ENCODE data around the gene EPN3.
A peak's percentile ranks its signal among the peaks of the same experiment; 100 is the strongest.

EPN3 gene

DNA sequence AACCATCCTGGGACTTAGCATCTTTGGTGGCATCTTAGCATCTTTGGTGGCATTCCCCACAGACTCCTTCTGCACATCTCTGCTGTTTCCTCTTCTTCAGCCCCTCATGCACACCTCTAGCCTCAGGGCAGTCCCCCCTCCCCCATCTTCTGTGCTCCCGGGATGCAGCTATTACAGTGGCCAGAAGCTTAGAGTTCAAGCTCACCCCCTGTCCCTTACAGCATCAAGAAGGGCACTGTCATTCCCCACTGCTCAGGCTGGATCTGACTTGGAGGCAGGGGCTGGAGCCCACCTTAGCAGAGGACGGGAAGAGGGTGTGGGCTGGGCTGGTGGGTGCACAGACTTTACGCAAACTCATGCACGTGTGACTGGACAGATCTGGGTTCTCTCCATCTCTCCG is 650 bp downstream of the EPN3 start:
- FAIRE-seq = no peak
- DNase-seq (ENCODE audit: extremely low spot score, insufficient read length, low read depth) = no peak

DNA sequence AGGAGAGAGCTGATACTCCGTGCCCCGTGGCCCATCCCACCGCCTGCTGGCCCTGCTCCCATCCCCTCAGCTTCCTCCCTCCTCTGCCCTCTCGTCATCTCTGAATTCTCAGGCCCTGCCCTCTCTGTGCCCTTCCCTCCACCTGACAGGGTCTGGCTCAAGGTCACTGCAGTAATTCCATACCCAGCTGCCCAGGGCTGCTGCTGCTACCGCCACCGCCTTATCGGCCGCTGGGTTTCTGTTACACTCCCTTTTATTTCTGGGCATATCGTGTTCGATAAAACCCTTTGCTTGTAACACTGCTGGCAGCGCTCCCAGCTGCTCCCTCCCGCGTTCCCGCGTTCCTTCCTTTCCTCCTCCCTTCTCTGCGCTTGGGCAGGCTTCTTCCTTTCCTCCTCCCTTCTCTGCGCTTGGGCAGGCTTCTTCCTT is 1.2 kb downstream of the EPN3 start:
- DNase-seq (ENCODE audit: extremely low spot score, insufficient read length, low read depth) (no peak), FAIRE-seq (no peak)

- no peak for FAIRE-seq
- no peak for DNase-seq (ENCODE audit: extremely low spot score, insufficient read length, low read depth)
These were observed 1.9 kb downstream of the EPN3 start for GRCh38 chr17:50534222-50534978.

GRCh38 chr17:50534979-50535326 is 2.4 kb downstream of the EPN3 start:
- no peak for FAIRE-seq
- no peak for DNase-seq (ENCODE audit: extremely low spot score, insufficient read length, low read depth)

- no peak for FAIRE-seq
- no peak for DNase-seq (ENCODE audit: extremely low spot score, insufficient read length, low read depth)
These were observed 2.9 kb downstream of the EPN3 start for GRCh38 chr17:50535407-50535806.

- no peak for DNase-seq (ENCODE audit: extremely low spot score, insufficient read length, low read depth)
These were observed 4.4 kb downstream of the EPN3 start for GRCh38 chr17:50536683-50537646.

GRCh38 chr17:50537721-50538548 is 5.4 kb downstream of the EPN3 start:
- DNase-seq (ENCODE audit: extremely low spot score, insufficient read length, low read depth) = no peak
- no peak for FAIRE-seq

More at GRCh38 chr17:50536683-50537646, 4.4 kb downstream of the EPN3 start:
- FAIRE-seq = no peak

GRCh38 chr17:50538549-50539410 is 6.2 kb downstream of the EPN3 start:
- DNase-seq (ENCODE audit: extremely low spot score, insufficient read length, low read depth) (no peak), FAIRE-seq (no peak)

DNA sequence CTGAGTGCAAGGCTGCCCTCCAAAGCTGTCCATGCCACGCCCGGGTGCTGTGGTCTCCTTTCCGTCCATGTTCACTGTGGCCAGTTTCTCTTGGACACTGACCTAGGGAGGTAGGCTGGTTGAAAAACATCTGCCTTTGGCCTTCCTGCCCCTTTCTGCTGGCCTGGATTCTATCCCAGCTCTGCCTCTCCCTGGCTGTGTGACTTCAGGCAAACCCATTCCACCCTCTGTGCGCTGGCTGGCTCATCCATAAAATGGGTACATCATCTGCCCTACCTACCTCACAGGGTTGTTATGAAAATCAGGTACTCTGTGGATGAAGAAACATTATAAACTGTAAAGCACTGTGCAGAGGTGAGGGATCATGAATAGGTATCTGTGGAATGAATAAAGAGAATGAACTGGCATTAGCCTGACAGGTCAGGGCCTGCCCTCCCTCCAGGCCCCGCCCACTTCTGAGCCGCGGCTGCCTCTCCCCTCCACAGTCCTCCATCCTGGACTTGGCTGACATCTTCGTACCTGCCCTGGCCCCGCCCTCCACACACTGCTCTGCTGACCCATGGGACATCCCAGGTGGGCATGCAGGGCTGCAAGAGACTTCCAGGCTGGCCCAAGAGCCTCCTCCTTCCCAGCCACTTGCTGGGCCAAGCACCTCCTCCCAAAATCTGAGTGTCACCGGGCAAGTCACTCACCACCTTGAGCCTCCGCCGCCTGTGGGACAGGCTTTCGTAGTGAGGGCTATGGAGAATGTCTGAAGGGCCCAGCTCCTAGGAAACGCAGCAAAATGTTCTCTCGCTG is 7.4 kb downstream of the EPN3 start:
- DNase-seq (ENCODE audit: extremely low spot score, insufficient read length, low read depth) (no peak), FAIRE-seq (no peak)

DNA sequence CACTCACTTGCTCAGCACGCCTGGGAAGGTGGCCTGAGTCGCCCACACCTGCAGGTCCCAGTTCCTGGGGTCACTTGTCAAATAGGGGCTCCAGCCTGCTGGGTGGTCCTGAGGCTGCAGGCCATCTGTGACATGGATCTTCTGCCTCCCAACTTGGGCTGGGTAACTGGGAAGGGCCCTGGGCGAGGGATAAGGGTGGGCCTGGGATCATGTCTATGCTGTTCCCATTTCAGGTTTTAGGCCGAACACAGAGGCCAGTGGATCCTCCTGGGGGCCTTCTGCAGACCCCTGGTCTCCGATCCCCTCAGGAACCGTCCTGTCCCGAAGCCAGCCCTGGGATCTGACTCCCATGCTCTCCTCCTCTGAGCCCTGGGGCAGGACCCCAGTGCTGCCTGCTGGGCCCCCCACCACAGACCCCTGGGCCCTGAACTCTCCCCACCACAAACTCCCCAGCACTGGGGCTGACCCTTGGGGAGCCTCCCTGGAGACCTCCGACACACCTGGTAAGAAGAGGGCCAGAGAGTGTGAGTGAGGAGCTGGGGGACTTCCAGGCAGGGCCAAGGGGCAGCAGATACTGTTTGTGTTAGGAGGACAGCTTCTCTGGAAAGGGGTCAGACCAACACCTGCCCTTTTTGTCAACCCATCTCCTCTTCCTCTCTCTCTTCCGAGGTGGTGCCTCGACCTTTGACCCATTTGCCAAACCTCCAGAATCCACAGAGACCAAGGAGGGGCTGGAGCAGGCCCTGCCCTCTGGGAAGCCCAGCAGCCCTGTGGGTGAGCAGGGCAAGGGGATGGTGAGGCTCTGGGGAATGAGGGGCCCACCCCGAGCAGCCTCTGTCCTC is 8.2 kb downstream of the EPN3 start:
- FAIRE-seq = no peak
- DNase-seq (ENCODE audit: extremely low spot score, insufficient read length, low read depth) = no peak

DNA sequence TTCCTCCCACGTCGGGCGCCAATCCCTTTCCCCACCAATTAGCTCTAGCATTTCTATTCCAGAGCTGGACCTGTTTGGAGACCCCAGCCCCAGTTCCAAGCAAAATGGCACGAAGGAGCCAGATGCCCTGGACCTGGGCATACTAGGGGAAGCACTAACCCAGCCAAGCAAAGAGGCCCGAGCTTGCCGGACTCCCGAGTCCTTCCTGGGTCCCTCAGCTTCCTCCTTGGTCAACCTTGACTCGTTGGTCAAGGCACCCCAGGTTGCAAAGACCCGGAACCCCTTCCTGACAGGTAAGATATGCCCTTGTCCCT is 8.8 kb downstream of the EPN3 start:
- DNase-seq (ENCODE audit: extremely low spot score, insufficient read length, low read depth) (no peak), FAIRE-seq (no peak)

- FAIRE-seq = peak; percentile 65
These were observed 9.5 kb downstream of the EPN3 start for GRCh38 chr17:50541716-50542688.

DNA sequence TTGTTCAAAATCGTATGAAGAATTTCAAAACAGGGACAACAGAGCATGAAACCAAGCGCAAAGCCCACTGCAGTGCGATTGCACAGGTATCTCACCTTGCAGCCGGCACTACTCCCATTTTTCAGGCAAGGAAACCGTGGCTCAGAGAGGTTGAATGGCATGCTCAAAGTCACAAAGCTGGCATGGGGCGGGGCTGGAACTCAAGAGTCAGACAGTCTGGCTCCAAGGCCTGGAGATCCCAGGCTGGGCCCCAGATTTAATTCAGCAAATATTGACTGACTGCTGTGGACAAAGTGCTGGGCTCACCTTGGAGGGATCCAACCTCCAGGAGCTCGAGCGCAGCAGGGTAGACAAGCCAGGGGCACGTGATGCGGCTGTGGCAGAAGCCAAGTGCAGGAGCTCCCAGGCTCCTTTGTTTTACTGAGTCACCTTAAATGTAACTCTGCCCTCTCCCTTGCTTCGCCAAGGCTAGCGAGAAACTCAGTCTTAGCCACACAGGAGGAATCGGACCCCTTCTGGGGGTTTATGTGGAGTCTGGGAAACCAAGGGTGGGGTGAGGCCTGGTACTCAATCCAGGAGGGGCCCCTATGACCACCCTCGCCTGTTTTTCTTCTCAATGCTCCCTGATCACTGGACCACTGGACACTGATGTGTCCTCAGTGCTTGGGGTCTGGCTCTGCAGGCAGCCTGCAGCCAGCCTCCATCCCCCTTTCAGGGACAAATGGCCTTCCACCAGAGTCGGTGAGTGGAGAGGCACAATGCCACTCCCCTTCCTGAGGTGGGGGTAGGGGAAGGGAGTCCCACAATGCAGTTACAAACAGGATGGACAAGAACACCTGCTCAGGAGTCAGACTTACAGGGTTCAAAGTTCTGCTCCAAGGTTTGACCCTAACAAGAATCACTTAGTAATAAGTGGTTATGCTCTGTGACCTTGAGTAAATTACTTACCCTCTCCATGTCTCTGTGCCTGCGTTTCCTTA is 10.6 kb downstream of the EPN3 start:
- FAIRE-seq = no peak
- no peak for DNase-seq (ENCODE audit: extremely low spot score, insufficient read length, low read depth)

More at GRCh38 chr17:50541716-50542688, 9.5 kb downstream of the EPN3 start:
- peak; percentile 93 for DNase-seq (ENCODE audit: extremely low spot score, insufficient read length, low read depth)

- FAIRE-seq = no peak
- DNase-seq (ENCODE audit: extremely low spot score, insufficient read length, low read depth) = no peak
These were observed 12.0 kb downstream of the EPN3 start for GRCh38 chr17:50544516-50544915.

DNA sequence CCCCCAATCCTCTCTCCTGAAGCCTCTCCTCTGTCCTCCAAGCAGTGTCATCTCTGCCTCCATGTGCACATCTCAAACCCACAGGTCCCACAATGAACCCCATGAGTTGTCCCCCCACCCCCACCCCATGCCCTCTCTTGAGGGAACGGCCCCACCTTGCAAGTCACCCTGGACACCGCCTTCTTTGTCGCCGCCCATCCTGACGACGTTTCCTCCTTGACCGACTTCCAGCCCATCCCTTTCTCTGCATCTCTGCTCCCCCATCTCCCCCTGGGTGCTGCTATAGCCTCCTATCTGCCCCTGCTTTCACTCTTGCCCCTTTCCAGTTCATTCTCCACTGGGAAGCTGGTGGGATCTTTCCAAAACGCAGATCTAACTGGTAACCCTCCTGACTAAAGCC is 12.8 kb downstream of the EPN3 start:
- FAIRE-seq (no peak), DNase-seq (ENCODE audit: extremely low spot score, insufficient read length, low read depth) (no peak)

DNA sequence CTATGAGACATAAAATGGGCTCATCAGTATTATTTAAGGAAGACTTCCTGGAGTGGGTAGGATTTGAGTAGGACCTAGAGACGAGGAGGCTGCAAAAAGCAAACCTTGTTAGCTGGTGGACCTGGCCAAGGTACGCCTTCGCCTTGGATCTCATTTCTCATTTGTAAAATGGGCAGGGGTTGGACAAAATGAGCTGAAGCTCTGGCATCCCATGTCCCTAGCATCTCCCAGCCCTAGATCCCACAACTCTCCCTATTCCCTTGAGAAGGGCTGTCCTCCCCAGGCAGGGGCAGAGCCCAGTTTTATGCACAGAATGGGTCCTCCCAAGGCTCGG is 14.1 kb downstream of the EPN3 start:
- no peak for FAIRE-seq
- DNase-seq (ENCODE audit: extremely low spot score, insufficient read length, low read depth) = no peak

Measured in GM18507 (cell line).